Measurements from ENCODE around the gene BBS5. TPM values are rescaled to one million over a fixed set of nuclear protein-coding genes. Genes with fewer than 3 reads are reported as not detected.

BBS5 gene
- total and polyA plus RNA-seq, 2 experiments from 2014 or later, result 0.10 to 0.36 TPM

DNA sequence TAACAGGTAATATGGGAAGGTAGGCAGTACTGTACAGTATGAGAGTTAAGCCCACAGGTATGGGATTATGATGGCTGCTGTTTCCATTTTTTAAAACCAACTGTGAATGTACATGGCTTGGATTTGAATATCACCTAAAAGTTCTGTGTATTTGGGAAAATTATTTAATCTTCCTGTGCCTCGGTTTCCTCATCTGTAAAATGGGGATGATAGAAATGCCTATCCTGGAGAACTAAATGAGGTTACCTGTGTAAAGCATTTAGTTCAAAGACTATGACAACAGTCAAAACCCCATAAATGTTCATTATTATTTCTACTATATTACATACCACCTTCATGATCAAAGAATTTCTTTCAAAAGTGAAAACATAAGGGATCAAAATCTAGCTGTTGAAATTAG, 33.8 kb downstream of the BBS5 start:
- Histone ChIP-seq H3K4me1 (ENCODE audit: insufficient read depth) (no peaks in the 10 kb centered on the region), H3K4me3 (no peak overlapping the region), H2AFZ (no peak overlapping the region), H3K9me2 (ENCODE audit: insufficient read depth) (no peaks in the 10 kb centered on the region), H4K20me1 (replicated peaks; ENCODE audit: insufficient read depth) (no peaks in the 10 kb centered on the region), H3K36me3 (ENCODE audit: insufficient read depth) (no peaks in the 10 kb centered on the region), H3K4me2 (no peak overlapping the region), H3K27me3 (ENCODE audit: insufficient read depth) (no peaks in the 10 kb centered on the region), H3F3A (replicated peaks; ENCODE audit: low read depth) (no peaks in the 10 kb centered on the region), H3K27ac (ENCODE audit: low read depth) (no peak overlapping the region), H3K79me2 (replicated peaks; ENCODE audit: insufficient read depth) (no peaks in the 10 kb centered on the region)
- Mint-ChIP-seq H3K4me1 (peaks cover 9% of the 10 kb centered on the region; the same call in 2 of the 3 replicates), H3K27me3 (ENCODE audit: insufficient read depth, low read depth, poor library complexity) (no peaks in the 10 kb centered on the region), H3K9me3 (no peaks in the 10 kb centered on the region), H3K36me3 (ENCODE audit: low read depth) (no peaks in the 10 kb centered on the region), H3K27ac (no peak overlapping the region), H3K4me3 (no peak overlapping the region)
- no peak for TF ChIP-seq NANOG (IDR thresholded peaks at IDR 0.05; ENCODE audit: borderline replicate concordance)
- no peak for TF ChIP-seq STAT1 (IDR thresholded peaks at IDR 0.05; ENCODE audit: unreplicated experiment)
- TF ChIP-seq, protein P1, sequence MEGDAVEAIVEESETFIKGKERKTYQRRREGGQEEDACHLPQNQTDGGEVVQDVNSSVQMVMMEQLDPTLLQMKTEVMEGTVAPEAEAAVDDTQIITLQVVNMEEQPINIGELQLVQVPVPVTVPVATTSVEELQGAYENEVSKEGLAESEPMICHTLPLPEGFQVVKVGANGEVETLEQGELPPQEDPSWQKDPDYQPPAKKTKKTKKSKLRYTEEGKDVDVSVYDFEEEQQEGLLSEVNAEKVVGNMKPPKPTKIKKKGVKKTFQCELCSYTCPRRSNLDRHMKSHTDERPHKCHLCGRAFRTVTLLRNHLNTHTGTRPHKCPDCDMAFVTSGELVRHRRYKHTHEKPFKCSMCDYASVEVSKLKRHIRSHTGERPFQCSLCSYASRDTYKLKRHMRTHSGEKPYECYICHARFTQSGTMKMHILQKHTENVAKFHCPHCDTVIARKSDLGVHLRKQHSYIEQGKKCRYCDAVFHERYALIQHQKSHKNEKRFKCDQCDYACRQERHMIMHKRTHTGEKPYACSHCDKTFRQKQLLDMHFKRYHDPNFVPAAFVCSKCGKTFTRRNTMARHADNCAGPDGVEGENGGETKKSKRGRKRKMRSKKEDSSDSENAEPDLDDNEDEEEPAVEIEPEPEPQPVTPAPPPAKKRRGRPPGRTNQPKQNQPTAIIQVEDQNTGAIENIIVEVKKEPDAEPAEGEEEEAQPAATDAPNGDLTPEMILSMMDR (conservative IDR thresholded peaks at IDR 0.05; ENCODE audit: low read depth in 2 of 2), result no peak
- DNase-seq (ENCODE audit: low spot score) (no peak), ATAC-seq (no peak)

DNA sequence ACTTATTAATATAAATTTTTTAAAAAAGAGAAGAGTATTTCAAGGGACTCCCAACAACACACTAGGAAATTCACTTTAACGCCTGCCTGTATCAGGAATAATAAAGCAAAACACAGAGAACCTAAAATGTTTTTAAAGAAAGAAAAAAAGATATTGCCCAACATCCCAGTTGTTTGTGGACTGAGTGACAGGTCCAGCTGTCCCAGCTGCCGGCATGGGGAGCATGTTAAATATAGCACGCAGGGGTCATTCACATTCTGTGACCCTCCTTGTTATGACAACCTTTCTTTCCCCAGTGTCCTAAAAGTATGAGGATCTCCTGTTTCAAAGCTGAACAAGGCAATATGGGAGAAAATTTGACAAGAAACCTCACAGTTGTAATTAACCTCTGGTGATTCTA, 34.6 kb downstream of the BBS5 start:
- no peaks in the 10 kb centered on the region for H3K4me1 ChIP-seq (ENCODE audit: insufficient read depth)
- H3K36me3 Mint-ChIP-seq (ENCODE audit: low read depth), result no peaks in the 10 kb centered on the region
- H3K9me3 Mint-ChIP-seq, result no peaks in the 10 kb centered on the region
- no peaks in the 10 kb centered on the region for H3K27me3 Mint-ChIP-seq (ENCODE audit: insufficient read depth, low read depth, poor library complexity)
- no peaks in the 10 kb centered on the region for H4K20me1 ChIP-seq (replicated peaks; ENCODE audit: insufficient read depth)
- H3K27ac Mint-ChIP-seq, result no peak overlapping the region
- no peaks in the 10 kb centered on the region for H3K79me2 ChIP-seq (replicated peaks; ENCODE audit: insufficient read depth)
- no peaks in the 10 kb centered on the region for H3K27me3 ChIP-seq (ENCODE audit: insufficient read depth)
- H3K9me2 ChIP-seq (ENCODE audit: insufficient read depth), result no peaks in the 10 kb centered on the region
- H3K4me3 ChIP-seq, result no peak overlapping the region
- H3K4me2 ChIP-seq, result no peak overlapping the region
- no peak for ATAC-seq
- no peaks in the 10 kb centered on the region for H3K36me3 ChIP-seq (ENCODE audit: insufficient read depth)
- H3K27ac ChIP-seq (ENCODE audit: low read depth), result no peak overlapping the region
- no peak overlapping the region for H2AFZ ChIP-seq
- no peak for DNase-seq (ENCODE audit: low spot score)
- no peak overlapping the region for H3K4me3 Mint-ChIP-seq
- no peaks in the 10 kb centered on the region for H3F3A ChIP-seq (replicated peaks; ENCODE audit: low read depth)
- H3K4me1 Mint-ChIP-seq, result peaks cover 9% of the 10 kb centered on the region; the same call in 2 of the 3 replicates
- TF ChIP-seq STAT1 (IDR thresholded peaks at IDR 0.05; ENCODE audit: unreplicated experiment) (no peak), EZH2 (IDR thresholded peaks at IDR 0.05; ENCODE audit: low read depth, unreplicated experiment) (no peak), ZNF114 (CRISPR knock-in tag; IDR thresholded peaks at IDR 0.05) (no peak), NANOG (IDR thresholded peaks at IDR 0.05; ENCODE audit: borderline replicate concordance) (no peak), EZH2phosphoT487 (IDR thresholded peaks at IDR 0.05; ENCODE audit: unreplicated experiment) (no peak), JUNB (IDR thresholded peaks at IDR 0.05; ENCODE audit: unreplicated experiment) (no peak)
- TF ChIP-seq, protein P2, sequence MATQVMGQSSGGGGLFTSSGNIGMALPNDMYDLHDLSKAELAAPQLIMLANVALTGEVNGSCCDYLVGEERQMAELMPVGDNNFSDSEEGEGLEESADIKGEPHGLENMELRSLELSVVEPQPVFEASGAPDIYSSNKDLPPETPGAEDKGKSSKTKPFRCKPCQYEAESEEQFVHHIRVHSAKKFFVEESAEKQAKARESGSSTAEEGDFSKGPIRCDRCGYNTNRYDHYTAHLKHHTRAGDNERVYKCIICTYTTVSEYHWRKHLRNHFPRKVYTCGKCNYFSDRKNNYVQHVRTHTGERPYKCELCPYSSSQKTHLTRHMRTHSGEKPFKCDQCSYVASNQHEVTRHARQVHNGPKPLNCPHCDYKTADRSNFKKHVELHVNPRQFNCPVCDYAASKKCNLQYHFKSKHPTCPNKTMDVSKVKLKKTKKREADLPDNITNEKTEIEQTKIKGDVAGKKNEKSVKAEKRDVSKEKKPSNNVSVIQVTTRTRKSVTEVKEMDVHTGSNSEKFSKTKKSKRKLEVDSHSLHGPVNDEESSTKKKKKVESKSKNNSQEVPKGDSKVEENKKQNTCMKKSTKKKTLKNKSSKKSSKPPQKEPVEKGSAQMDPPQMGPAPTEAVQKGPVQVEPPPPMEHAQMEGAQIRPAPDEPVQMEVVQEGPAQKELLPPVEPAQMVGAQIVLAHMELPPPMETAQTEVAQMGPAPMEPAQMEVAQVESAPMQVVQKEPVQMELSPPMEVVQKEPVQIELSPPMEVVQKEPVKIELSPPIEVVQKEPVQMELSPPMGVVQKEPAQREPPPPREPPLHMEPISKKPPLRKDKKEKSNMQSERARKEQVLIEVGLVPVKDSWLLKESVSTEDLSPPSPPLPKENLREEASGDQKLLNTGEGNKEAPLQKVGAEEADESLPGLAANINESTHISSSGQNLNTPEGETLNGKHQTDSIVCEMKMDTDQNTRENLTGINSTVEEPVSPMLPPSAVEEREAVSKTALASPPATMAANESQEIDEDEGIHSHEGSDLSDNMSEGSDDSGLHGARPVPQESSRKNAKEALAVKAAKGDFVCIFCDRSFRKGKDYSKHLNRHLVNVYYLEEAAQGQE (IDR thresholded peaks at IDR 0.05; ENCODE audit: unreplicated experiment), result no peak
- TF ChIP-seq, protein P3, sequence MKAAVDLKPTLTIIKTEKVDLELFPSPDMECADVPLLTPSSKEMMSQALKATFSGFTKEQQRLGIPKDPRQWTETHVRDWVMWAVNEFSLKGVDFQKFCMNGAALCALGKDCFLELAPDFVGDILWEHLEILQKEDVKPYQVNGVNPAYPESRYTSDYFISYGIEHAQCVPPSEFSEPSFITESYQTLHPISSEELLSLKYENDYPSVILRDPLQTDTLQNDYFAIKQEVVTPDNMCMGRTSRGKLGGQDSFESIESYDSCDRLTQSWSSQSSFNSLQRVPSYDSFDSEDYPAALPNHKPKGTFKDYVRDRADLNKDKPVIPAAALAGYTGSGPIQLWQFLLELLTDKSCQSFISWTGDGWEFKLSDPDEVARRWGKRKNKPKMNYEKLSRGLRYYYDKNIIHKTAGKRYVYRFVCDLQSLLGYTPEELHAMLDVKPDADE (IDR thresholded peaks at IDR 0.05), result no peak
- TF ChIP-seq, protein P4, sequence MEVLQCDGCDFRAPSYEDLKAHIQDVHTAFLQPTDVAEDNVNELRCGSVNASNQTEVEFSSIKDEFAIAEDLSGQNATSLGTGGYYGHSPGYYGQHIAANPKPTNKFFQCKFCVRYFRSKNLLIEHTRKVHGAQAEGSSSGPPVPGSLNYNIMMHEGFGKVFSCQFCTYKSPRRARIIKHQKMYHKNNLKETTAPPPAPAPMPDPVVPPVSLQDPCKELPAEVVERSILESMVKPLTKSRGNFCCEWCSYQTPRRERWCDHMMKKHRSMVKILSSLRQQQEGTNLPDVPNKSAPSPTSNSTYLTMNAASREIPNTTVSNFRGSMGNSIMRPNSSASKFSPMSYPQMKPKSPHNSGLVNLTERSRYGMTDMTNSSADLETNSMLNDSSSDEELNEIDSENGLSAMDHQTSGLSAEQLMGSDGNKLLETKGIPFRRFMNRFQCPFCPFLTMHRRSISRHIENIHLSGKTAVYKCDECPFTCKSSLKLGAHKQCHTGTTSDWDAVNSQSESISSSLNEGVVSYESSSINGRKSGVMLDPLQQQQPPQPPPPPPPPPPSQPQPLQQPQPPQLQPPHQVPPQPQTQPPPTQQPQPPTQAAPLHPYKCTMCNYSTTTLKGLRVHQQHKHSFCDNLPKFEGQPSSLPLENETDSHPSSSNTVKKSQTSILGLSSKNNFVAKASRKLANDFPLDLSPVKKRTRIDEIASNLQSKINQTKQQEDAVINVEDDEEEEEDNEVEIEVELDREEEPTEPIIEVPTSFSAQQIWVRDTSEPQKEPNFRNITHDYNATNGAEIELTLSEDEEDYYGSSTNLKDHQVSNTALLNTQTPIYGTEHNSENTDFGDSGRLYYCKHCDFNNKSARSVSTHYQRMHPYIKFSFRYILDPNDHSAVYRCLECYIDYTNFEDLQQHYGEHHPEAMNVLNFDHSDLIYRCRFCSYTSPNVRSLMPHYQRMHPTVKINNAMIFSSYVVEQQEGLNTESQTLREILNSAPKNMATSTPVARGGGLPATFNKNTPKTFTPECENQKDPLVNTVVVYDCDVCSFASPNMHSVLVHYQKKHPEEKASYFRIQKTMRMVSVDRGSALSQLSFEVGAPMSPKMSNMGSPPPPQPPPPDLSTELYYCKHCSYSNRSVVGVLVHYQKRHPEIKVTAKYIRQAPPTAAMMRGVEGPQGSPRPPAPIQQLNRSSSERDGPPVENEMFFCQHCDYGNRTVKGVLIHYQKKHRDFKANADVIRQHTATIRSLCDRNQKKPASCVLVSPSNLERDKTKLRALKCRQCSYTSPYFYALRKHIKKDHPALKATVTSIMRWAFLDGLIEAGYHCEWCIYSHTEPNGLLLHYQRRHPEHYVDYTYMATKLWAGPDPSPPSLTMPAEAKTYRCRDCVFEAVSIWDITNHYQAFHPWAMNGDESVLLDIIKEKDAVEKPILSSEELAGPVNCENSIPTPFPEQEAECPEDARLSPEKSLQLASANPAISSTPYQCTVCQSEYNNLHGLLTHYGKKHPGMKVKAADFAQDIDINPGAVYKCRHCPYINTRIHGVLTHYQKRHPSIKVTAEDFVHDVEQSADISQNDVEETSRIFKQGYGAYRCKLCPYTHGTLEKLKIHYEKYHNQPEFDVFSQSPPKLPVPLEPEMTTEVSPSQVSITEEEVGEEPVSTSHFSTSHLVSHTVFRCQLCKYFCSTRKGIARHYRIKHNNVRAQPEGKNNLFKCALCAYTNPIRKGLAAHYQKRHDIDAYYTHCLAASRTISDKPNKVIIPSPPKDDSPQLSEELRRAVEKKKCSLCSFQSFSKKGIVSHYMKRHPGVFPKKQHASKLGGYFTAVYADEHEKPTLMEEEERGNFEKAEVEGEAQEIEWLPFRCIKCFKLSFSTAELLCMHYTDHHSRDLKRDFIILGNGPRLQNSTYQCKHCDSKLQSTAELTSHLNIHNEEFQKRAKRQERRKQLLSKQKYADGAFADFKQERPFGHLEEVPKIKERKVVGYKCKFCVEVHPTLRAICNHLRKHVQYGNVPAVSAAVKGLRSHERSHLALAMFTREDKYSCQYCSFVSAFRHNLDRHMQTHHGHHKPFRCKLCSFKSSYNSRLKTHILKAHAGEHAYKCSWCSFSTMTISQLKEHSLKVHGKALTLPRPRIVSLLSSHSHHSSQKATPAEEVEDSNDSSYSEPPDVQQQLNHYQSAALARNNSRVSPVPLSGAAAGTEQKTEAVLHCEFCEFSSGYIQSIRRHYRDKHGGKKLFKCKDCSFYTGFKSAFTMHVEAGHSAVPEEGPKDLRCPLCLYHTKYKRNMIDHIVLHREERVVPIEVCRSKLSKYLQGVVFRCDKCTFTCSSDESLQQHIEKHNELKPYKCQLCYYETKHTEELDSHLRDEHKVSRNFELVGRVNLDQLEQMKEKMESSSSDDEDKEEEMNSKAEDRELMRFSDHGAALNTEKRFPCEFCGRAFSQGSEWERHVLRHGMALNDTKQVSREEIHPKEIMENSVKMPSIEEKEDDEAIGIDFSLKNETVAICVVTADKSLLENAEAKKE (CRISPR knock-in tag; IDR thresholded peaks at IDR 0.05), result no peak

Measured in GM23338 (cell line).